K562 (cell line): ENCODE measurements around the gene BCAM. TPM values are rescaled to one million over a fixed set of nuclear protein-coding genes. Genes with fewer than 3 reads are reported as not detected.

Source experiments
- CEBPB ChIP-seq: fragments of 450-650 bp; IDR thresholded peaks from 2 replicates; pipeline ENCODE4 v1.6.1; 2016; ENCODE audit warnings: missing genetic modification characterization, missing compliant biosample characterization
- DNMT1 ChIP-seq: fragments of 450-650 bp; IDR thresholded peaks from 2 replicates; pipeline ENCODE4 v1.6.1; 2016; ENCODE audit warnings: antibody characterized with exemption, mild to moderate bottlenecking
- FOXK2 ChIP-seq, 2 experiments: fragments of 450-650 bp; IDR thresholded peaks in 1 of 2; conservative IDR thresholded peaks in 1 of 2; 2 replicates each; pipeline ENCODE4 v1.6.1; 2016; ENCODE audit warnings: low read depth in 2 of 2, mild to moderate bottlenecking in 1 of 2
- MBD2 ChIP-seq: sonication (generic); IDR thresholded peaks from 2 replicates; pipeline ENCODE4 v1.6.1; 2016; ENCODE audit warnings: low read depth, borderline replicate concordance
- MXI1 ChIP-seq: IDR thresholded peaks from 2 replicates; pipeline ENCODE4 v1.6.1; 2011; ENCODE audit warnings: low read depth, mild to moderate bottlenecking, improper control_type of control experiment, low read length
- RFX5 ChIP-seq: IDR thresholded peaks from 2 replicates; pipeline ENCODE4 v1.6.1; 2011; ENCODE audit warnings: low read depth, mild to moderate bottlenecking, improper control_type of control experiment, low read length
- RNF219 ChIP-seq: fragments of 250-450 bp; sonication (Bioruptor Pico); IDR thresholded peaks from 2 replicates; pipeline ENCODE4 v1.5.0; 2022; ENCODE audit warnings: mild to moderate bottlenecking
- SOX6 ChIP-seq: fragments of 450-650 bp; IDR thresholded peaks from 2 replicates; pipeline ENCODE4 v1.6.1; 2014; ENCODE audit warnings: mild to moderate bottlenecking
- ZNF407 ChIP-seq: fragments of 450-650 bp; IDR thresholded peaks from 2 replicates; pipeline ENCODE4 v1.6.1; 2016; ENCODE audit warnings: low read depth
- polyA plus RNA-seq, 8 experiments: library from polyadenylated mRNA; depleted of rRNA in 4 of 8; stranded (reverse) in 5 of 8; unstranded in 3 of 8; fragments of >200 nt; fragmentation: Nextera tagmentation in 2 of 8; fragmentation: Illumina TruSeq in 1 of 8; extraction: Ambion mirVana in 2 of 8; extraction: Trizol in 1 of 8; gene quantifications; 2 replicates each; pipeline versions ENCODE4 v1.2.1 to v1.2.3, GENCODE V29; 2011 to 2014; ENCODE audit warnings: inconsistent platforms in 1 of 8, missing spikeins in 1 of 8
- total RNA-seq, 7 experiments: library from RNA; depleted of rRNA in 6 of 7; stranded (reverse); fragments of >200 nt in 6 of 7; fragmentation: Illumina TruSeq in 2 of 7; extraction: Trizol in 2 of 7; gene quantifications; 2 replicates each; pipeline versions ENCODE4 v1.2.1 to v1.2.3, GENCODE V29; 2011 to 2021; ENCODE audit warnings: low replicate concordance in 1 of 7

Gene BCAM
- total and polyA plus RNA-seq, 9 of the 15 experiments (the other 6 are each of a cell fraction or from before 2014, with no cell fraction given): 0.07 to 1.3 (median 0.33) TPM; not detected in 2

- TF ChIP-seq ZNF407 (no peak), FOXK2 (conservative IDR thresholded peaks at IDR 0.05 in 1 of 2, IDR thresholded peaks at IDR 0.05 in 1 of 2; ENCODE audit: low read depth in 2 of 2) (peak; percentile 82 to 84), RFX5 (no peak), SOX6 (peak; percentile 50; the same call in 1 of the 2 replicates), RNF219 (no peak), DNMT1 (no peak; the same call in 1 of the 2 replicates), MXI1 (no peak), CEBPB (no peak), MBD2 (no peak)
Measured at GRCh38 chr19:44845612-44846454, 36.9 kb downstream of the BCAM start, which contains the start of gene NECTIN2 (continued).
